Measurements from ENCODE around the gene STXBP6.

DNA sequence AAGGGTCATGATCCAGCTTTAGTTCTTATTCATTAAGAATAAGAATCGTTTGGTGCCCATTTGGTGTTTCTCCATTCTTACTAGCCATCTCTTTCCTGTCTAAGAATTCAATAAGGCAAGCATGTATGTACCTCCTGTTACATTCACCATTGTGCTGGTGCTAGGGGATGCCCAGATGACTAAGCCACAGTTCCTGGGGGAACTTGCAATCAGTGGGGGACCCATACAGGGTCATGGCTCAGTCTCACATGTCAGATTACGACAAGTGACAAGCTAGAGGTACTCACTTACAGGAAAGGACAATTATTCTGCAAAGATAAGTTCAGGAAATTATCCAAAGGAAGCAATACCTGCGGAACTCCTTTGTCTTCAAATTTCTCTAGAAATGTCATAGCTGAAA, 125.4 kb downstream of the STXBP6 start:
- TF ChIP-seq POLR2A (IDR thresholded peaks at IDR 0.05; ENCODE audit: low read length) (no peak), GATA1 (IDR thresholded peaks at IDR 0.05; ENCODE audit: low read depth, low read length) (no peak)

Data from erythroblast (primary cell).